ENCODE data around the gene ZIC1.

The ZIC1 gene

GRCh38 chr3:147422601-147423536, 13.7 kb downstream of the ZIC1 start:
- H3K4me3 ChIP-seq (replicated peaks in 1 of 2; ENCODE audit: low read depth in 2 of 2, low read length in 2 of 2) = no peak overlapping the region
- DNase-seq (ENCODE audit: low read depth in 2 of 2) = no peak
- no peak for TF ChIP-seq CTCF (IDR thresholded peaks at IDR 0.05; ENCODE audit: low read depth, low read length)

- no peak overlapping the region for H3K4me3 ChIP-seq (replicated peaks in 1 of 2; ENCODE audit: low read depth in 2 of 2, low read length in 2 of 2)
- no peak for TF ChIP-seq CTCF (IDR thresholded peaks at IDR 0.05; ENCODE audit: low read depth, low read length)
- DNase-seq (ENCODE audit: low read depth in 2 of 2) = no peak
These were observed 14.3 kb downstream of the ZIC1 start for GRCh38 chr3:147423537-147423797.

- no peak for DNase-seq (ENCODE audit: low read depth in 2 of 2)
- TF ChIP-seq CTCF (IDR thresholded peaks at IDR 0.05; ENCODE audit: low read depth, low read length) = no peak
- H3K4me3 ChIP-seq (replicated peaks in 1 of 2; ENCODE audit: low read depth in 2 of 2, low read length in 2 of 2) = no peak overlapping the region
These were observed 14.8 kb downstream of the ZIC1 start for GRCh38 chr3:147423798-147424580.

- no peak overlapping the region for H3K4me3 ChIP-seq (replicated peaks in 1 of 2; ENCODE audit: low read depth in 2 of 2, low read length in 2 of 2)
- DNase-seq (ENCODE audit: low read depth in 2 of 2) = no peak
- TF ChIP-seq CTCF (IDR thresholded peaks at IDR 0.05; ENCODE audit: low read depth, low read length) = no peak
These were observed 15.6 kb downstream of the ZIC1 start for GRCh38 chr3:147424581-147425387.

- no peak for TF ChIP-seq CTCF (IDR thresholded peaks at IDR 0.05; ENCODE audit: low read depth, low read length)
- DNase-seq (ENCODE audit: low read depth in 2 of 2) = no peak
- H3K4me3 ChIP-seq (replicated peaks in 1 of 2; ENCODE audit: low read depth in 2 of 2, low read length in 2 of 2) = no peak overlapping the region
These were observed 16.3 kb downstream of the ZIC1 start for GRCh38 chr3:147425388-147425850.

- no peak for TF ChIP-seq CTCF (IDR thresholded peaks at IDR 0.05; ENCODE audit: low read depth, low read length)
These were observed 17.8 kb downstream of the ZIC1 start for GRCh38 chr3:147426931-147427330.

More at GRCh38 chr3:147426931-147427330, 17.8 kb downstream of the ZIC1 start:
- H3K4me3 ChIP-seq (replicated peaks in 1 of 2; ENCODE audit: low read depth in 2 of 2, low read length in 2 of 2) = no peak overlapping the region
- DNase-seq (ENCODE audit: low read depth in 2 of 2) = no peak
